Measurements from ENCODE around the gene IL15RA. TPM values are rescaled to one million over a fixed set of nuclear protein-coding genes. Genes with fewer than 3 reads are reported as not detected.

Gene IL15RA
- total and polyA plus RNA-seq, 2 donors (not counting 3 experiments of a cell fraction or from before 2014, with no cell fraction given) = 18.8 to 20.6 TPM

DNA sequence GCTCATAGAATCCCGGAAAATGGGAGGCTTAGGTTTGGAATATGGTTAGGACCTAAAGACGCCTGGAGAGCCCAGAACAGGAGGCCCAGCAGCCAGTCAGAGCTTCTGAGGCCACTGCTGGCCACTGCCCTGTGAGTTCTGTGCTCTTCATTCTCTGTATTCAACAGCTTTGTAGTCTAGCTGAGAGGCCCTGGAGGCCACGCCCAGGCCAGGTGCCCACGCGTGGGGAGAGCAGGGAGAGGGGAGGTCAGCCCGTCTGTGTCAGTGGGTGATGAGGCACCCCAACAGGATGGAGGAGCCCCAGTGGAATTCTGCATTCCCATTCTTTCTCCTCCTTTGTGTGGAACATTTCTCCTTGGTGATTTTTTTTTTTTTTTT is 29.1 kb downstream of the IL15RA start:
- no peaks in the 10 kb centered on the region for H3K79me2 ChIP-seq (ENCODE audit: control insufficient read depth, insufficient read depth, low read length)
- ChIA-PET CTCF (interaction anchor here (1.4 to 3.2 kb wide), 3 partner anchors 29 to 139 kb away, joined by 6 to 32 read pairs (median 20); partner anchors contain the start of gene IL15RA), POLR2A (interaction anchor here (0.7 kb wide), 1 partner anchor 295 kb away, joined by 3 read pairs; no protein-coding TSS in a partner anchor)
- H2AFZ ChIP-seq (ENCODE audit: low read depth, low read length) = no peak overlapping the region
- H3K27ac ChIP-seq (ENCODE audit: insufficient read depth, low read depth, low read length) = no peak overlapping the region
- H3K4me3 ChIP-seq (replicated peaks in 1 of 3; ENCODE audit: insufficient read depth in 1 of 3, low read depth in 1 of 3, low read length in 3 of 3) = no peak overlapping the region
- H3K4me1 ChIP-seq (ENCODE audit: control insufficient read depth, extremely low read depth, insufficient read depth, low read length) = peaks cover 42% of the 10 kb centered on the region
- intact Hi-C loops (cut with micrococcal nuclease) = loop anchor here (5.0 kb wide), 2 partner anchors 204 to 254 kb away; partner anchors contain the start of gene PFKFB3
- no peak overlapping the region for H3K9ac ChIP-seq (replicated peaks; ENCODE audit: extremely low read depth, insufficient read depth, low read length)
- FAIRE-seq = no peak
- no peaks in the 10 kb centered on the region for H3K9me3 ChIP-seq (replicated peaks; ENCODE audit: control insufficient read depth, insufficient read depth, low read length)
- H4K20me1 ChIP-seq (replicated peaks; ENCODE audit: control insufficient read depth, extremely low read depth, insufficient read depth, low read length) = no peaks in the 10 kb centered on the region
- H3K36me3 ChIP-seq (ENCODE audit: control insufficient read depth in 2 of 2, extremely low read depth in 1 of 2, insufficient read depth in 2 of 2, low read length in 2 of 2) = peaks cover 0 to 7% of the 10 kb centered on the region in 2 experiments
- H3K27me3 ChIP-seq (ENCODE audit: control insufficient read depth in 2 of 2, insufficient read depth in 2 of 2, low read length in 2 of 2) = no peaks in the 10 kb centered on the region
- no peak overlapping the region for H3K4me2 ChIP-seq (ENCODE audit: insufficient read depth, low read length)
- no TSS peak for BruUV-seq (replicated peaks)
- dilution Hi-C loops (cut with MboI; ENCODE audit: extremely low pct_ligation_motif_present, low sequenced_read_pairs) = no loop called here
- no peaks in the 10 kb centered on the region for H3K9me1 ChIP-seq (replicated peaks; ENCODE audit: control insufficient read depth, extremely low read depth, insufficient read depth, low read length)
- TF ChIP-seq POLR2A (IDR thresholded peaks at IDR 0.05; ENCODE audit: low read depth, low read length) = no peak
- no peak for TF ChIP-seq MAX (IDR thresholded peaks at IDR 0.05; ENCODE audit: insufficient read depth, insufficient read length)
- TF ChIP-seq EZH2 (IDR thresholded peaks at IDR 0.05; ENCODE audit: borderline replicate concordance, low read depth, low read length, severe bottlenecking) = no peak
- no peak for TF ChIP-seq POLR2AphosphoS5 (IDR thresholded peaks at IDR 0.05; ENCODE audit: insufficient read depth, low read depth, low read length)
- DNase-seq (ENCODE audit: low read depth, low spot score) = no peak

DNA sequence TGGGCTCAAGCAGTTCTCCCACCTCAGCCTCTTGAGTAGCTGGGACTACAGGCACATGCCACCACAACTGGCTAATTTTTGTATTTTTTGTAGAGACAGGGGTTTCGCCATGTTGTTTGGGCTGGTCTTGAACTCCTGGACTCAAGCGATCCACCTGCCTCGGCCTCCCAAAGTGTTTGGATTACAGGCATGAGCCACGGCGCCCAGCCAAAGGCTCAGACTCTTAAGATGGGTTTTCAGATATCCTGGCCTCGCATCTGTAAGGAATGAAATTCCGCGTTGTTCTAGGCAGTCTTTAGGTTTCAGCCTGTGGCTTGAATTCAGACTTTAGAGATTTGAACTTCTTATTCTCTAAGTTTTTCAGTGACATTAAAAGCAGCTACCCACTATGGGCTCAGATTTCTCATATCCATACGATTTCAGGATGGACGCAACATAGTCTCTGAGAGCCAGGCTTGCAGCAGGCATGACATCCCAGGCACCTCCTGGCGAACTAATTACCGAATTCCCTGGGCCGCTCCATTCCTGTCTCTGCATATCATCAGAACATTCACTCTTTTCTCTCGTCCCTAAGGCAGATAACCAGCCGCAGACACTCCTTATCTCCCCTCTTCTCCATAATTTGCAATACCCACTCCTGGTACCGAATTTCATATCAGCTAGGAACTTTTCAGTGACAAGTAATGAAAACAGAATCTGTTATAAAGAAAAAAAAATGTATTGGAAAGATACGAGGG is 29.7 kb downstream of the IL15RA start:
- Histone ChIP-seq H3K9me3 (replicated peaks; ENCODE audit: control insufficient read depth, insufficient read depth, low read length) (no peaks in the 10 kb centered on the region), H3K9me1 (replicated peaks; ENCODE audit: control insufficient read depth, extremely low read depth, insufficient read depth, low read length) (no peaks in the 10 kb centered on the region), H4K20me1 (replicated peaks; ENCODE audit: control insufficient read depth, extremely low read depth, insufficient read depth, low read length) (no peaks in the 10 kb centered on the region), H3K27me3 (ENCODE audit: control insufficient read depth in 2 of 2, insufficient read depth in 2 of 2, low read length in 2 of 2) (no peaks in the 10 kb centered on the region), H3K36me3 (ENCODE audit: control insufficient read depth in 2 of 2, extremely low read depth in 1 of 2, insufficient read depth in 2 of 2, low read length in 2 of 2) (peaks cover 0 to 2% of the 10 kb centered on the region in 2 experiments), H2AFZ (ENCODE audit: low read depth, low read length) (no peak overlapping the region), H3K4me2 (ENCODE audit: insufficient read depth, low read length) (no peak overlapping the region), H3K79me2 (ENCODE audit: control insufficient read depth, insufficient read depth, low read length) (no peaks in the 10 kb centered on the region), H3K4me3 (replicated peaks in 1 of 3; ENCODE audit: insufficient read depth in 1 of 3, low read depth in 1 of 3, low read length in 3 of 3) (no peak overlapping the region), H3K9ac (replicated peaks; ENCODE audit: extremely low read depth, insufficient read depth, low read length) (no peak overlapping the region), H3K27ac (ENCODE audit: insufficient read depth, low read depth, low read length) (no peak overlapping the region), H3K4me1 (ENCODE audit: control insufficient read depth, extremely low read depth, insufficient read depth, low read length) (peaks cover 48% of the 10 kb centered on the region)
- ChIA-PET CTCF (interaction anchor here (0.9 to 3.2 kb wide), 3 partner anchors 66 to 454 kb away, joined by 5 to 32 read pairs (median 20); no protein-coding TSS in a partner anchor), POLR2A (no interaction called here)
- no peak for FAIRE-seq
- DNase-seq (ENCODE audit: low read depth, low spot score) = no peak
- no TSS peak for BruUV-seq (replicated peaks)
- intact Hi-C loops (cut with micrococcal nuclease) (loop anchor here (5.0 kb wide), 2 partner anchors 205 to 255 kb away; partner anchors contain the start of gene PFKFB3), dilution Hi-C loops (cut with MboI; ENCODE audit: extremely low pct_ligation_motif_present, low sequenced_read_pairs) (no loop called here)
- TF ChIP-seq GATA2 (IDR thresholded peaks at IDR 0.05; ENCODE audit: insufficient read depth, insufficient read length, low read depth, low read length) = no peak
- no peak for TF ChIP-seq POLR2AphosphoS5 (IDR thresholded peaks at IDR 0.05; ENCODE audit: insufficient read depth, low read depth, low read length)
- TF ChIP-seq EZH2 (IDR thresholded peaks at IDR 0.05; ENCODE audit: borderline replicate concordance, low read depth, low read length, severe bottlenecking) = no peak
- TF ChIP-seq MYC (IDR thresholded peaks at IDR 0.05; ENCODE audit: low read depth, low read length) = no peak
- TF ChIP-seq JUN (IDR thresholded peaks at IDR 0.05; ENCODE audit: borderline replicate concordance, insufficient read depth, insufficient read length, low read depth) = no peak

Data from endothelial cell of umbilical vein (primary cell).